H1 (cell line): ENCODE measurements around the gene ACTN4. TPM values are rescaled to one million over a fixed set of nuclear protein-coding genes. Genes with fewer than 3 reads are reported as not detected.

Source experiments
- CTCF ChIA-PET: fragments of 300-600 bp; sonication (Branson Sonifier 250); formaldehyde crosslinking; loops from one replicate; lab custom pipeline; 2021; ENCODE audit not compliant: partially characterized antibody; lab: Charles Lee
- POLR2A ChIA-PET: fragments of 300-600 bp; sonication (Branson Sonifier 250); formaldehyde crosslinking; loops from one replicate; lab custom pipeline; 2021; ENCODE audit warnings: inconsistent platforms; ENCODE audit not compliant: partially characterized antibody; lab: Charles Lee
- DNase-seq, 2 experiments: peaks; one replicate each; pipeline versions ENCODE4 v3.0.0 to v3.0.0-alpha.2; 2010 to 2022; ENCODE audit warnings: low spot score in 2 of 2, low read depth in 1 of 2, mixed read lengths in 1 of 2
- FAIRE-seq: peaks from 2 replicates; lab custom pipeline; 2011; peaks lifted over from hg19 to GRCh38; lab: Jason Lieb, UNC
- H2AFZ ChIP-seq: 2 replicates; pipeline ENCODE4 v1.8.1; 2012; ENCODE audit warnings: low read length, inconsistent platforms
- H2AK5ac ChIP-seq: 2 replicates; pipeline ENCODE4 v1.6.1; 2013; ENCODE audit warnings: low read depth, low read length
- H2BK120ac ChIP-seq: replicated peaks from 2 replicates; pipeline ENCODE3; 2013; ENCODE audit warnings: low read depth, low read length, inconsistent platforms
- H2BK12ac ChIP-seq: 2 replicates; pipeline ENCODE4 v1.6.1; 2013; ENCODE audit warnings: low read depth, low read length
- H2BK15ac ChIP-seq: 2 replicates; pipeline ENCODE4 v1.6.1; 2013; ENCODE audit warnings: low read length
- H2BK20ac ChIP-seq: 2 replicates; pipeline ENCODE4 v1.6.1; 2013; ENCODE audit warnings: low read length
- H2BK5ac ChIP-seq: 2 replicates; pipeline ENCODE4 v1.6.1; 2013; ENCODE audit warnings: low read depth, low read length
- H3K14ac ChIP-seq: 2 replicates; pipeline ENCODE4 v1.6.1; 2013; ENCODE audit warnings: inconsistent platforms; ENCODE audit not compliant: insufficient read length
- H3K18ac ChIP-seq: 2 replicates; pipeline ENCODE4 v1.6.1; 2013; ENCODE audit warnings: low read length; ENCODE audit errors: extremely low read depth
- H3K23ac ChIP-seq: 2 replicates; pipeline ENCODE4 v1.6.1; 2013; ENCODE audit warnings: inconsistent platforms; ENCODE audit not compliant: insufficient read length
- H3K23me2 ChIP-seq: 2 replicates; pipeline ENCODE4 v1.6.1; 2013; ENCODE audit warnings: low read depth, low read length
- H3K27ac ChIP-seq: 2 replicates; pipeline ENCODE4 v1.6.1; 2011; ENCODE audit warnings: low read depth, low read length, inconsistent platforms
- H3K27me3 ChIP-seq, 4 experiments: replicated peaks in 1 of 4; 1 replicate in 1 of 4; 2 replicates in 3 of 4; pipeline versions ENCODE4 v1.6.1 to v1.8.1; 2011 to 2013; ENCODE audit warnings: low read length in 3 of 4, mild to moderate bottlenecking in 3 of 4, inconsistent platforms in 2 of 4, mixed read lengths in 2 of 4, moderate library complexity in 1 of 4; ENCODE audit not compliant: control insufficient read depth in 3 of 4, insufficient read depth in 3 of 4; ENCODE audit errors: extremely low read depth in 1 of 4
- H3K36me3 ChIP-seq, 4 experiments: 2 replicates each; pipeline versions ENCODE4 v1.6.1 to v1.8.1; 2011 to 2013; ENCODE audit warnings: mild to moderate bottlenecking in 4 of 4, low read length in 3 of 4, moderate library complexity in 2 of 4, control low read depth in 1 of 4, inconsistent platforms in 1 of 4; ENCODE audit not compliant: insufficient read depth in 4 of 4, control insufficient read depth in 2 of 4
- H3K4ac ChIP-seq: replicated peaks from 2 replicates; pipeline ENCODE3; 2013; ENCODE audit warnings: low read length, low read depth, mixed read lengths, inconsistent platforms; ENCODE audit not compliant: insufficient read length
- H3K4me1 ChIP-seq, 4 experiments: replicated peaks in 1 of 4; 1 replicate in 1 of 4; 2 replicates in 3 of 4; pipeline versions ENCODE4 v1.6.1 to v1.8.1; 2011 to 2013; ENCODE audit warnings: low read length in 3 of 4, inconsistent platforms in 2 of 4, mixed read lengths in 1 of 4; ENCODE audit not compliant: insufficient read depth in 4 of 4, control insufficient read depth in 3 of 4
- H3K4me2 ChIP-seq, 2 experiments: 2 replicates each; pipeline versions ENCODE4 v1.6.1 to v1.8.1; 2011 to 2013; ENCODE audit warnings: low read depth in 2 of 2, low read length in 2 of 2, control low read depth in 1 of 2, inconsistent platforms in 1 of 2, mild to moderate bottlenecking in 1 of 2; ENCODE audit not compliant: insufficient read depth in 1 of 2
- H3K4me3 ChIP-seq, 4 experiments: fragments of 200-600, 300-600 bp in 1 of 4; sonication (generic), shearing (Covaris generic), sonication (Bioruptor Twin) in 1 of 4; 2 replicates each; pipeline versions ENCODE4 v1.5.1 to v1.8.1; 2011 to 2016; ENCODE audit warnings: low read length in 4 of 4, low read depth in 3 of 4, control low read depth in 2 of 4, inconsistent platforms in 2 of 4, mild to moderate bottlenecking in 2 of 4, mixed read lengths in 1 of 4, moderate library complexity in 1 of 4; ENCODE audit not compliant: insufficient read depth in 2 of 4; ENCODE audit errors: extremely low read depth in 1 of 4
- H3K56ac ChIP-seq: replicated peaks from 2 replicates; pipeline ENCODE3; 2013; ENCODE audit warnings: low read depth, mild to moderate bottlenecking, mixed read lengths, low read length, inconsistent platforms; ENCODE audit not compliant: insufficient read length
- H3K79me1 ChIP-seq: 2 replicates; pipeline ENCODE4 v1.6.1; 2013; ENCODE audit warnings: low read depth, low read length, control low read depth
- H3K79me2 ChIP-seq, 2 experiments: 2 replicates each; pipeline versions ENCODE4 v1.6.1 to v1.8.1; 2012 to 2013; ENCODE audit warnings: low read length in 2 of 2, mild to moderate bottlenecking in 2 of 2, inconsistent platforms in 1 of 2; ENCODE audit not compliant: insufficient read depth in 2 of 2, control insufficient read depth in 1 of 2
- H3K9ac ChIP-seq, 4 experiments: replicated peaks in 1 of 4; 1 replicate in 1 of 4; 2 replicates in 3 of 4; pipeline versions ENCODE4 v1.6.1 to v1.8.1; 2011 to 2013; ENCODE audit warnings: low read depth in 3 of 4, low read length in 3 of 4, control low read depth in 2 of 4, mild to moderate bottlenecking in 2 of 4, moderate library complexity in 2 of 4, inconsistent platforms in 1 of 4; ENCODE audit errors: extremely low read depth in 1 of 4
- H3K9me3 ChIP-seq, 2 experiments: 2 replicates each; pipeline versions ENCODE4 v1.6.1 to v1.8.1; 2012 to 2013; ENCODE audit warnings: mild to moderate bottlenecking in 2 of 2, moderate library complexity in 2 of 2, control low read depth in 1 of 2, inconsistent platforms in 1 of 2, low read depth in 1 of 2, low read length in 1 of 2, mixed read lengths in 1 of 2; ENCODE audit not compliant: insufficient read depth in 2 of 2
- H4K20me1 ChIP-seq, 2 experiments: replicated peaks in 1 of 2; 2 replicates each; pipeline versions ENCODE3 to v1.8.1; 2011 to 2013; ENCODE audit warnings: inconsistent platforms in 2 of 2, low read length in 2 of 2, mild to moderate bottlenecking in 1 of 2; ENCODE audit not compliant: insufficient read depth in 2 of 2, control insufficient read depth in 1 of 2
- H4K5ac ChIP-seq: 2 replicates; pipeline ENCODE4 v1.6.1; 2013; ENCODE audit warnings: low read length, low read depth, mixed read lengths, inconsistent platforms; ENCODE audit not compliant: insufficient read length
- H4K8ac ChIP-seq: 2 replicates; pipeline ENCODE4 v1.8.0; 2013; ENCODE audit warnings: mild to moderate bottlenecking, moderate library complexity, low read length, inconsistent platforms; ENCODE audit not compliant: insufficient read depth; ENCODE audit errors: extremely low read depth
- H4K91ac ChIP-seq: replicated peaks from 2 replicates; pipeline ENCODE3; 2013; ENCODE audit warnings: low read length, mixed read lengths, inconsistent platforms; ENCODE audit not compliant: insufficient read length
- BCL11A ChIP-seq, 2 experiments: IDR thresholded peaks; one replicate each; pipeline ENCODE4 v1.6.1; 2011; ENCODE audit warnings: low read depth in 2 of 2, low read length in 2 of 2, mild to moderate bottlenecking in 2 of 2
- EP300 ChIP-seq, 2 experiments: IDR thresholded peaks; 1 replicate in 1 of 2; 2 replicates in 1 of 2; pipeline ENCODE4 v1.6.1; 2011 to 2012; ENCODE audit warnings: low read depth in 2 of 2, low read length in 2 of 2, mild to moderate bottlenecking in 2 of 2, borderline replicate concordance in 1 of 2, inconsistent platforms in 1 of 2, moderate library complexity in 1 of 2
- GTF2F1 ChIP-seq: IDR thresholded peaks from 2 replicates; pipeline ENCODE4 v1.6.1; 2012; ENCODE audit warnings: low read depth, low read length, improper control_type of control experiment, borderline replicate concordance
- KDM1A ChIP-seq: fragments of 200-600, 300-600 bp; sonication (generic); IDR thresholded peaks from 2 replicates; pipeline ENCODE4 v1.7.1; 2016; ENCODE audit warnings: mild to moderate bottlenecking, low read length, borderline replicate concordance
- POLR2AphosphoS5 ChIP-seq: IDR thresholded peaks from 2 replicates; pipeline ENCODE4 v1.6.1; 2011; ENCODE audit warnings: low read depth, low read length
- RFX5 ChIP-seq: IDR thresholded peaks from 2 replicates; pipeline ENCODE4 v1.6.1; 2011; ENCODE audit warnings: low read depth, low read length, improper control_type of control experiment, borderline replicate concordance
- SP4 ChIP-seq: IDR thresholded peaks from 2 replicates; pipeline ENCODE4 v1.6.1; 2012; ENCODE audit warnings: low read length, inconsistent platforms
- SUZ12 ChIP-seq: fragments of 200-600 bp; sonication (generic); IDR thresholded peaks from 2 replicates; pipeline ENCODE4 v1.6.1; 2012; ENCODE audit warnings: mild to moderate bottlenecking, inconsistent platforms, low read length, moderate library complexity, mixed read lengths
- WGBS, 2 experiments: shearing (Covaris generic) in 1 of 2; methylation state at CpG; one replicate each; pipeline versions ENCODE4 v1.1.6 to v1.1.7; 2013 to 2015; ENCODE audit warnings: low lambda C conversion rate in 2 of 2, mixed read lengths in 2 of 2, inconsistent platforms in 1 of 2, low coverage in 1 of 2, missing lambda C conversion rate in 1 of 2; ENCODE audit not compliant: insufficient replicate concordance in 2 of 2, insufficient coverage in 1 of 2, insufficient read length in 1 of 2; ENCODE audit errors: extremely low coverage in 1 of 2, missing lambda C conversion rate in 1 of 2; 5-methylcytosine and 5-hydroxymethylcytosine counted together
- polyA plus RNA-seq, 7 experiments: library from polyadenylated mRNA; depleted of rRNA in 3 of 7; stranded (reverse) in 5 of 7; unstranded in 2 of 7; fragments of >200 nt in 5 of 7; fragments of 200-250 nt in 2 of 7; gene quantifications; 1 replicate in 5 of 7; 2 replicates in 1 of 7; 4 replicates in 1 of 7; pipeline versions ENCODE4 v1.2.1 to v1.2.3, GENCODE V29; 2011 to 2013; ENCODE audit warnings: missing spikeins in 2 of 7, mixed read lengths in 2 of 7
- total RNA-seq: library from RNA; stranded (reverse); fragmentation: NEBNext Ultra II Directional; extraction: Animal tissue kit (Norgen Biotek cat#: 25700); gene quantifications from 2 replicates; pipeline ENCODE4 v1.2.1, GENCODE V29; 2021

Gene ACTN4
- total and polyA plus RNA-seq, 2 of the 8 experiments (the other 6 are each of a cell fraction or from before 2014, with no cell fraction given) = 211 to 520 TPM

- 85% methylated on average over 5 of the region's 6 CpGs; no CpG with 5 or more reads in 1 of the 2 experiments for WGBS, 2 experiments
- FAIRE-seq = no peak
These were observed 86.2 kb downstream of the ACTN4 start for GRCh38 chr19:38733493-38734175.

More at GRCh38 chr19:38733493-38734175, 86.2 kb downstream of the ACTN4 start:
- Histone ChIP-seq H2AFZ (no peak overlapping the region), H3K18ac (no peak overlapping the region; the same call in 1 of the 2 replicates), H3K23ac (no peak overlapping the region), H3K9ac (no peak overlapping the region), H2BK12ac (no peak overlapping the region), H4K5ac (no peak overlapping the region), H3K27ac (no peak overlapping the region), H2AK5ac (no peak overlapping the region), H3K14ac (no peak overlapping the region), H2BK20ac (no peak overlapping the region), H3K79me1 (peaks cover 2% of the 10 kb centered on the region), H2BK120ac (no peak overlapping the region), H3K23me2 (peaks cover 10% of the 10 kb centered on the region; the same call in 1 of the 2 replicates), H2BK15ac (no peak overlapping the region), H3K36me3 (peaks cover 6 to 21% (median 10%) of the 10 kb centered on the region in 4 experiments; a peak in 5 of 8 replicates), H3K4me2 (no peak overlapping the region; a peak in 1 of 4 replicates), H3K56ac (no peak overlapping the region), H3K4ac (peak overlapping the region; percentile 83), H3K9me3 (peaks cover 0 to 3% of the 10 kb centered on the region in 2 experiments; a peak in 1 of 4 replicates), H3K27me3 (peaks cover 4 to 15% (median 13%) of the 10 kb centered on the region in 4 experiments), H2BK5ac (no peak overlapping the region), H3K79me2 (no peaks in the 10 kb centered on the region), H4K8ac (no peak overlapping the region), H4K20me1 (peaks cover 6 to 12% of the 10 kb centered on the region in 2 experiments), H4K91ac (no peak overlapping the region), H3K4me1 (peaks cover 0 to 15% (median 10%) of the 10 kb centered on the region in 4 experiments; a peak in 6 of 7 replicates), H3K4me3 (no peak overlapping the region)
- ChIA-PET CTCF (interaction anchor here (0.5 to 1.5 kb wide), 3 partner anchors 9 to 508 kb away, joined by 3 to 6 read pairs (median 3); no protein-coding TSS in a partner anchor), POLR2A (interaction anchor here (0.6 to 3.0 kb wide), 19 partner anchors 8 to 254 kb away, joined by 3 to 11 read pairs (median 3); partner anchors contain the start of genes ACTN4, MRPS12 and SARS2)
- TF ChIP-seq POLR2AphosphoS5 (peak; percentile 37; the same call in 1 of the 2 replicates), GTF2F1 (no peak), SP4 (no peak), SUZ12 (no peak), KDM1A (0 out of 2 replicates have a peak, but pooled peaks have one; percentile 12), RFX5 (no peak), EP300 (IDR thresholded peaks at IDR 0.05; ENCODE audit: borderline replicate concordance in 1 of 2, low read depth in 2 of 2, low read length in 2 of 2) (no peak), BCL11A (IDR thresholded peaks at IDR 0.05; ENCODE audit: low read depth in 2 of 2, low read length in 2 of 2) (no peak)
- DNase-seq = no peak
